ENCODE data around the gene CERS6. TPM values are rescaled to one million over a fixed set of nuclear protein-coding genes. Genes with fewer than 3 reads are reported as not detected.

Gene CERS6
- polyA plus RNA-seq, 1 donor from 2014 or later = 59.3 TPM

GRCh38 chr2:168607992-168608391, 151.9 kb downstream of the CERS6 start:
- Histone ChIP-seq H3K27ac (ENCODE audit: low read length) (no peak overlapping the region), H3F3A (ENCODE audit: insufficient read depth, low read length, poor library complexity, severe bottlenecking) (no peaks in the 10 kb centered on the region), H3K9me3 (ENCODE audit: low read length) (peaks cover 7% of the 10 kb centered on the region), H3K4me2 (ENCODE audit: low read length) (no peak overlapping the region), H3K9me2 (ENCODE audit: insufficient read depth, low read length) (no peaks in the 10 kb centered on the region), H3K27me3 (ENCODE audit: insufficient read depth, low read depth, low read length) (no peaks in the 10 kb centered on the region), H3K36me3 (ENCODE audit: insufficient read depth, low read length) (no peaks in the 10 kb centered on the region), H4K20me1 (ENCODE audit: insufficient read depth) (no peaks in the 10 kb centered on the region), H2AFZ (ENCODE audit: low read depth, low read length) (no peak overlapping the region), H3K4me3 (ENCODE audit: low read length) (no peak overlapping the region), H3K79me2 (replicated peaks; ENCODE audit: insufficient read depth, low read length) (peaks cover 13% of the 10 kb centered on the region), H3K9ac (ENCODE audit: low read length) (no peak overlapping the region)
- TF ChIP-seq TAF1 (IDR thresholded peaks at IDR 0.05; ENCODE audit: low read depth) = no peak
- no peak for TF ChIP-seq EZH2 (IDR thresholded peaks at IDR 0.05; ENCODE audit: borderline replicate concordance, insufficient read depth, low read length, poor library complexity, severe bottlenecking)
- TF ChIP-seq CTCF (IDR thresholded peaks at IDR 0.05; ENCODE audit: poor library complexity, severe bottlenecking) = no peak
- TF ChIP-seq POLR2AphosphoS5 (IDR thresholded peaks at IDR 0.05) = no peak
- no peak for TF ChIP-seq RAD21 (conservative IDR thresholded peaks at IDR 0.05)
- TF ChIP-seq MXI1 (conservative IDR thresholded peaks at IDR 0.05; ENCODE audit: poor library complexity, severe bottlenecking) = no peak
- no peak for TF ChIP-seq EP300 (conservative IDR thresholded peaks at IDR 0.05; ENCODE audit: poor library complexity, severe bottlenecking)
- TF ChIP-seq REST (IDR thresholded peaks at IDR 0.05; ENCODE audit: borderline replicate concordance) = no peak
- TF ChIP-seq SMC3 (conservative IDR thresholded peaks at IDR 0.05; ENCODE audit: poor library complexity) = no peak

- Histone ChIP-seq H4K20me1 (ENCODE audit: insufficient read depth) (no peaks in the 10 kb centered on the region), H3K9me2 (ENCODE audit: insufficient read depth, low read length) (no peaks in the 10 kb centered on the region), H3K27ac (ENCODE audit: low read length) (no peak overlapping the region), H3K27me3 (ENCODE audit: insufficient read depth, low read depth, low read length) (no peaks in the 10 kb centered on the region), H3K9me3 (ENCODE audit: low read length) (peaks cover 7% of the 10 kb centered on the region), H3K79me2 (replicated peaks; ENCODE audit: insufficient read depth, low read length) (peaks cover 13% of the 10 kb centered on the region), H3K4me2 (ENCODE audit: low read length) (no peak overlapping the region), H3K36me3 (ENCODE audit: insufficient read depth, low read length) (no peaks in the 10 kb centered on the region), H3K9ac (ENCODE audit: low read length) (no peak overlapping the region), H3F3A (ENCODE audit: insufficient read depth, low read length, poor library complexity, severe bottlenecking) (no peaks in the 10 kb centered on the region), H2AFZ (ENCODE audit: low read depth, low read length) (no peak overlapping the region), H3K4me3 (ENCODE audit: low read length) (no peak overlapping the region)
- TF ChIP-seq POLR2AphosphoS5 (IDR thresholded peaks at IDR 0.05) (no peak), REST (IDR thresholded peaks at IDR 0.05; ENCODE audit: borderline replicate concordance) (no peak), TAF1 (IDR thresholded peaks at IDR 0.05; ENCODE audit: low read depth) (no peak), CTCF (IDR thresholded peaks at IDR 0.05; ENCODE audit: poor library complexity, severe bottlenecking) (no peak), MXI1 (conservative IDR thresholded peaks at IDR 0.05; ENCODE audit: poor library complexity, severe bottlenecking) (no peak), SMC3 (conservative IDR thresholded peaks at IDR 0.05; ENCODE audit: poor library complexity) (no peak), EP300 (conservative IDR thresholded peaks at IDR 0.05; ENCODE audit: poor library complexity, severe bottlenecking) (no peak), RAD21 (conservative IDR thresholded peaks at IDR 0.05) (no peak), EZH2 (IDR thresholded peaks at IDR 0.05; ENCODE audit: borderline replicate concordance, insufficient read depth, low read length, poor library complexity, severe bottlenecking) (no peak)
Measured at GRCh38 chr2:168608796-168609195, 152.7 kb downstream of the CERS6 start.
